GM12878 (cell line): Measurements from ENCODE around the gene CLDN9. TPM values are rescaled to one million over a fixed set of nuclear protein-coding genes. Genes with fewer than 3 reads are reported as not detected.

Source experiments
- ATAC-seq: fragments of 200-7000 bp; cut with Tn5 transposase; 3 replicates; pipeline ENCODE4 v1.9.1; 2020; ENCODE audit warnings: mild to moderate bottlenecking, moderate library complexity
- BruUV-seq: library from RNA; stranded (reverse); fragments of 400-500 nt; replicated peaks from 2 replicates; lab custom pipeline; 2021; lab: Mats Ljungman, UMichigan
- CTCF ChIA-PET: fragments of 300-600 bp; sonication (Branson Sonifier 250); formaldehyde crosslinking; extraction: SDS; loops from one replicate; lab custom pipeline; 2021; ENCODE audit warnings: inconsistent platforms; lab: Yijun Ruan, JAX
- POLR2A ChIA-PET: fragments of 350-600 bp; formaldehyde crosslinking; extraction: SDS; loops from one replicate; lab custom pipeline; 2021; ENCODE audit warnings: inconsistent platforms; lab: Charles Lee
- RAD21 ChIA-PET: fragments of 300-600 bp; sonication (Branson Sonifier 250); formaldehyde crosslinking; loops from one replicate; lab custom pipeline; 2023; ENCODE audit warnings: antibody characterized with exemption; ENCODE audit not compliant: unreplicated experiment; lab: Charles Lee
- SMC1A ChIA-PET: fragments of 300-600 bp; sonication (Branson Sonifier 250); formaldehyde crosslinking; loops from one replicate; lab custom pipeline; 2023; ENCODE audit not compliant: unreplicated experiment, uncharacterized antibody; lab: Charles Lee
- DNase-seq: peaks from one replicate; pipeline ENCODE4 v3.0.0-alpha.2; 2011; ENCODE audit warnings: low read depth, low spot score
- FAIRE-seq: peaks from 3 replicates; lab custom pipeline; 2011; peaks lifted over from hg19 to GRCh38; lab: Jason Lieb, UNC
- H2AFZ ChIP-seq: 2 replicates; pipeline ENCODE4 v1.6.0; 2011; ENCODE audit warnings: low read depth, low read length, control low read depth; ENCODE audit not compliant: control insufficient read depth
- H3K27ac ChIP-seq: 2 replicates; pipeline ENCODE4 v1.5.1; 2011; ENCODE audit warnings: control low read depth; ENCODE audit not compliant: control insufficient read depth, insufficient read depth
- H3K27me3 ChIP-seq, 2 experiments: replicated peaks in 1 of 2; 2 replicates each; pipeline versions ENCODE4 v1.6.0 to v1.6.1; 2011; ENCODE audit warnings: low read length in 1 of 2; ENCODE audit not compliant: control insufficient read depth in 2 of 2, insufficient read depth in 2 of 2
- H3K36me3 ChIP-seq, 2 experiments: 2 replicates each; pipeline ENCODE4 v1.5.1; 2011; ENCODE audit warnings: low read length in 1 of 2; ENCODE audit not compliant: control insufficient read depth in 2 of 2, insufficient read depth in 2 of 2
- H3K4me1 ChIP-seq: 2 replicates; pipeline ENCODE4 v1.6.1; 2011; ENCODE audit warnings: mild to moderate bottlenecking, low read length, moderate library complexity, mixed read lengths; ENCODE audit not compliant: control insufficient read depth, insufficient read depth
- H3K4me2 ChIP-seq: 2 replicates; pipeline ENCODE4 v1.6.0; 2011; ENCODE audit warnings: control low read depth; ENCODE audit not compliant: control insufficient read depth, insufficient read depth
- H3K4me3 ChIP-seq: fragments of 200-600 bp; sonication (generic); 2 replicates; pipeline ENCODE4 v1.5.1; 2016
- H3K79me2 ChIP-seq: 2 replicates; pipeline ENCODE4 v1.6.0; 2011; ENCODE audit warnings: low read length; ENCODE audit not compliant: control insufficient read depth, insufficient read depth
- H3K9ac ChIP-seq: 2 replicates; pipeline ENCODE4 v1.8.0; 2011; ENCODE audit warnings: low read length, control low read depth, mixed read lengths; ENCODE audit not compliant: control insufficient read depth, insufficient read depth
- H3K9me3 ChIP-seq: replicated peaks from 3 replicates; pipeline ENCODE4 v1.5.1; 2011; ENCODE audit warnings: mild to moderate bottlenecking, low read length; ENCODE audit not compliant: control insufficient read depth, insufficient read depth
- H4K20me1 ChIP-seq: 2 replicates; pipeline ENCODE4 v1.6.0; 2011; ENCODE audit not compliant: control insufficient read depth, insufficient read depth
- CEBPB ChIP-seq, 2 experiments: fragments of 150-350 bp in 1 of 2; IDR thresholded peaks; 2 replicates each; pipeline ENCODE4 v1.6.1; 2012 to 2014; ENCODE audit warnings: low read depth in 2 of 2, low read length in 2 of 2, borderline replicate concordance in 1 of 2, inconsistent platforms in 1 of 2
- E4F1 ChIP-seq: fragments of 450-650 bp; IDR thresholded peaks from 2 replicates; pipeline ENCODE4 v1.6.1; 2018; ENCODE audit warnings: borderline replicate concordance, mild to moderate bottlenecking; ENCODE audit not compliant: partially characterized antibody
- HSF1 ChIP-seq: fragments of 150-350 bp; IDR thresholded peaks from 2 replicates; pipeline ENCODE4 v1.6.1; 2014; ENCODE audit warnings: mild to moderate bottlenecking, low read depth, low read length
- IRF5 ChIP-seq: fragments of 450-650 bp; IDR thresholded peaks from 2 replicates; pipeline ENCODE4 v1.6.1; 2017; ENCODE audit warnings: borderline replicate concordance
- KAT2A ChIP-seq: conservative IDR thresholded peaks from 2 replicates; pipeline ENCODE4 v1.6.1; 2011; ENCODE audit warnings: low read depth, low read length; ENCODE audit not compliant: control insufficient read depth
- PAX5 ChIP-seq: IDR thresholded peaks from 2 replicates; pipeline ENCODE4 v1.6.1; 2011; ENCODE audit warnings: low read depth, low read length, borderline replicate concordance
- PAX8 ChIP-seq: fragments of 450-650 bp; IDR thresholded peaks from 2 replicates; pipeline ENCODE4 v1.6.1; 2017; ENCODE audit warnings: mild to moderate bottlenecking, moderate library complexity
- POLR2A ChIP-seq: IDR thresholded peaks from 2 replicates; pipeline ENCODE4 v1.6.1; 2011; ENCODE audit warnings: low read depth, mild to moderate bottlenecking, low read length
- POLR2AphosphoS5 ChIP-seq: IDR thresholded peaks from 2 replicates; pipeline ENCODE4 v1.6.1; 2011; ENCODE audit warnings: mild to moderate bottlenecking, low read length, inconsistent platforms
- SP1 ChIP-seq: IDR thresholded peaks from one replicate; pipeline ENCODE4 v1.6.1; 2011; ENCODE audit warnings: low read depth, low read length
- WGBS: methylation state at CpG from one replicate; pipeline ENCODE4 v1.1.6; 2016; ENCODE audit warnings: low lambda C conversion rate; ENCODE audit not compliant: insufficient replicate concordance, insufficient coverage; ENCODE audit errors: missing lambda C conversion rate; 5-methylcytosine and 5-hydroxymethylcytosine counted together
- in situ Hi-C: fragments of 300-500 bp; cut with MboI; formaldehyde crosslinking; loops from 9 replicates; pipeline ENCODE4 v1.14.3; 2018; ENCODE audit warnings: mixed read lengths
- intact Hi-C: fragments of 100-400 bp; cut with micrococcal nuclease; formaldehyde crosslinking; loops from one replicate; pipeline ENCODE4 v1.14.2; 2022; ENCODE audit not compliant: unreplicated experiment
- polyA plus RNA-seq, 11 experiments: library from polyadenylated mRNA; depleted of rRNA in 4 of 11; unstranded in 6 of 11; stranded (reverse) in 5 of 11; fragments of >200 nt; fragmentation: Nextera tagmentation in 4 of 11; fragmentation: Illumina TruSeq in 1 of 11; extraction: Ambion mirVana in 4 of 11; extraction: Trizol in 1 of 11; gene quantifications; 1 replicate in 1 of 11; 2 replicates in 10 of 11; pipeline versions ENCODE4 v1.2.1 to v1.2.3, GENCODE V29; 2011 to 2016; ENCODE audit warnings: inconsistent platforms in 2 of 11, missing spikeins in 2 of 11, low read depth in 1 of 11
- total RNA-seq, 4 experiments: library from RNA; depleted of rRNA in 3 of 4; stranded (reverse); fragments of >200 nt in 3 of 4; fragmentation: Illumina TruSeq in 1 of 4; extraction: Trizol in 1 of 4; gene quantifications; 2 replicates each; pipeline versions ENCODE4 v1.2.1 to v1.2.3, GENCODE V29; 2013 to 2021

CLDN9 gene
- total and polyA plus RNA-seq, 10 of the 15 experiments (the other 5 are each of a cell fraction or from before 2014, with no cell fraction given), result not detected

- Histone ChIP-seq H2AFZ (no peak overlapping the region), H3K4me3 (no peak overlapping the region), H3K4me1 (peaks cover 12% of the 10 kb centered on the region), H3K9ac (no peak overlapping the region), H4K20me1 (no peaks in the 10 kb centered on the region), H3K4me2 (no peak overlapping the region), H3K27me3 (peaks cover 0 to 17% of the 10 kb centered on the region in 2 experiments), H3K36me3 (no peaks in the 10 kb centered on the region), H3K27ac (no peak overlapping the region), H3K79me2 (no peaks in the 10 kb centered on the region), H3K9me3 (no peaks in the 10 kb centered on the region)
- ChIA-PET RAD21 (no interaction called here), POLR2A (no interaction called here), CTCF (no interaction called here), SMC1A (no interaction called here)
- in situ Hi-C loops, result no loop called here
- 23% methylated on average over 14 of the region's 19 CpGs for WGBS
- no peak for ATAC-seq
- BruUV-seq, result no TSS peak
- no peak for DNase-seq
- no peak for FAIRE-seq
- intact Hi-C loops, result no loop called here
- TF ChIP-seq PAX8, result no peak
- TF ChIP-seq SP1, result no peak
- no peak for TF ChIP-seq PAX5
Measured at GRCh38 chr16:3012246-3012645, 477 bp upstream of the CLDN9 start.

GRCh38 chr16:3013491-3013951 is 798 bp downstream of the CLDN9 start:
- H3K79me2 ChIP-seq, result no peaks in the 10 kb centered on the region
- no peak overlapping the region for H3K9ac ChIP-seq
- no peaks in the 10 kb centered on the region for H3K36me3 ChIP-seq
- CTCF ChIA-PET, result interaction anchor here (0.6 to 0.9 kb wide), 2 partner anchors 15 to 19 kb away, joined by 3 read pairs; no protein-coding TSS in a partner anchor
- H3K4me1 ChIP-seq, result no peaks in the 10 kb centered on the region; the same call in 1 of the 2 replicates
- DNase-seq (no peak), FAIRE-seq (no peak), ATAC-seq (no peak)
- H3K27me3 ChIP-seq, result peaks cover 0 to 10% of the 10 kb centered on the region in 2 experiments
- in situ Hi-C loops (no loop called here), intact Hi-C loops (no loop called here)
- POLR2A ChIA-PET, result no interaction called here
- no peaks in the 10 kb centered on the region for H4K20me1 ChIP-seq
- H3K27ac ChIP-seq, result no peak overlapping the region
- 70% methylated on average over 24 of the region's 27 CpGs for WGBS
- no peak overlapping the region for H3K4me3 ChIP-seq
- no TSS peak for BruUV-seq
- no peak overlapping the region for H2AFZ ChIP-seq
- no peak overlapping the region for H3K4me2 ChIP-seq
- no peaks in the 10 kb centered on the region for H3K9me3 ChIP-seq
- SMC1A ChIA-PET, result no interaction called here
- RAD21 ChIA-PET, result no interaction called here
- TF ChIP-seq IRF5 (no peak), KAT2A (no peak), HSF1 (no peak), CEBPB (IDR thresholded peaks at IDR 0.05; ENCODE audit: borderline replicate concordance in 1 of 2, low read depth in 2 of 2, low read length in 2 of 2) (no peak), POLR2AphosphoS5 (no peak), POLR2A (no peak), E4F1 (no peak)
